ENCODE results near the gene PRKCQ. TPM values are rescaled to one million over a fixed set of nuclear protein-coding genes. Genes with fewer than 3 reads are reported as not detected.

PRKCQ gene
- total RNA-seq, 1 donor from 2014 or later = 0.15 TPM

GRCh38 chr10:6590100-6590499 lies 10.0 kb upstream of the PRKCQ start:
- no peak for DNase-seq (ENCODE audit: low spot score)
- Mint-ChIP-seq H3K27ac (ENCODE audit: unreplicated experiment) (no peak overlapping the region), H3K4me3 (ENCODE audit: unreplicated experiment) (no peak overlapping the region), H3K27me3 (ENCODE audit: low read depth) (peaks cover 14% of the 10 kb centered on the region), H3K9me3 (ENCODE audit: low read depth) (peaks cover 3% of the 10 kb centered on the region), H3K4me1 (ENCODE audit: low read depth) (no peaks in the 10 kb centered on the region), H3K36me3 (ENCODE audit: low read depth) (no peaks in the 10 kb centered on the region)
- TF ChIP-seq, protein P1, sequence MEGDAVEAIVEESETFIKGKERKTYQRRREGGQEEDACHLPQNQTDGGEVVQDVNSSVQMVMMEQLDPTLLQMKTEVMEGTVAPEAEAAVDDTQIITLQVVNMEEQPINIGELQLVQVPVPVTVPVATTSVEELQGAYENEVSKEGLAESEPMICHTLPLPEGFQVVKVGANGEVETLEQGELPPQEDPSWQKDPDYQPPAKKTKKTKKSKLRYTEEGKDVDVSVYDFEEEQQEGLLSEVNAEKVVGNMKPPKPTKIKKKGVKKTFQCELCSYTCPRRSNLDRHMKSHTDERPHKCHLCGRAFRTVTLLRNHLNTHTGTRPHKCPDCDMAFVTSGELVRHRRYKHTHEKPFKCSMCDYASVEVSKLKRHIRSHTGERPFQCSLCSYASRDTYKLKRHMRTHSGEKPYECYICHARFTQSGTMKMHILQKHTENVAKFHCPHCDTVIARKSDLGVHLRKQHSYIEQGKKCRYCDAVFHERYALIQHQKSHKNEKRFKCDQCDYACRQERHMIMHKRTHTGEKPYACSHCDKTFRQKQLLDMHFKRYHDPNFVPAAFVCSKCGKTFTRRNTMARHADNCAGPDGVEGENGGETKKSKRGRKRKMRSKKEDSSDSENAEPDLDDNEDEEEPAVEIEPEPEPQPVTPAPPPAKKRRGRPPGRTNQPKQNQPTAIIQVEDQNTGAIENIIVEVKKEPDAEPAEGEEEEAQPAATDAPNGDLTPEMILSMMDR (IDR thresholded peaks at IDR 0.05) = no peak

GRCh38 chr10:6589287-6590094 lies 9.4 kb upstream of the PRKCQ start:
- Mint-ChIP-seq H3K4me1 (ENCODE audit: low read depth) (no peaks in the 10 kb centered on the region), H3K27ac (ENCODE audit: unreplicated experiment) (no peak overlapping the region), H3K4me3 (ENCODE audit: unreplicated experiment) (no peak overlapping the region), H3K27me3 (ENCODE audit: low read depth) (peaks cover 14% of the 10 kb centered on the region), H3K36me3 (ENCODE audit: low read depth) (no peaks in the 10 kb centered on the region), H3K9me3 (ENCODE audit: low read depth) (peaks cover 3% of the 10 kb centered on the region)
- TF ChIP-seq, protein P1 (IDR thresholded peaks at IDR 0.05) = no peak
- no peak for DNase-seq (ENCODE audit: low spot score)

- no peak overlapping the region for H3K27ac Mint-ChIP-seq (ENCODE audit: unreplicated experiment)
- no peak overlapping the region for H3K4me3 Mint-ChIP-seq (ENCODE audit: unreplicated experiment)
- H3K27me3 Mint-ChIP-seq (ENCODE audit: low read depth) = peaks cover 14% of the 10 kb centered on the region
- peaks cover 3% of the 10 kb centered on the region for H3K9me3 Mint-ChIP-seq (ENCODE audit: low read depth)
- DNase-seq (ENCODE audit: low spot score) = no peak
- no peaks in the 10 kb centered on the region for H3K36me3 Mint-ChIP-seq (ENCODE audit: low read depth)
- TF ChIP-seq, protein P1 (IDR thresholded peaks at IDR 0.05) = no peak
- H3K4me1 Mint-ChIP-seq (ENCODE audit: low read depth) = no peaks in the 10 kb centered on the region
Measured at GRCh38 chr10:6588845-6589244, 8.8 kb upstream of the PRKCQ start.

GRCh38 chr10:6588082-6588481 lies 8.0 kb upstream of the PRKCQ start:
- Mint-ChIP-seq H3K4me1 (ENCODE audit: low read depth) (no peaks in the 10 kb centered on the region), H3K9me3 (ENCODE audit: low read depth) (peaks cover 3% of the 10 kb centered on the region), H3K36me3 (ENCODE audit: low read depth) (no peaks in the 10 kb centered on the region)

DNA sequence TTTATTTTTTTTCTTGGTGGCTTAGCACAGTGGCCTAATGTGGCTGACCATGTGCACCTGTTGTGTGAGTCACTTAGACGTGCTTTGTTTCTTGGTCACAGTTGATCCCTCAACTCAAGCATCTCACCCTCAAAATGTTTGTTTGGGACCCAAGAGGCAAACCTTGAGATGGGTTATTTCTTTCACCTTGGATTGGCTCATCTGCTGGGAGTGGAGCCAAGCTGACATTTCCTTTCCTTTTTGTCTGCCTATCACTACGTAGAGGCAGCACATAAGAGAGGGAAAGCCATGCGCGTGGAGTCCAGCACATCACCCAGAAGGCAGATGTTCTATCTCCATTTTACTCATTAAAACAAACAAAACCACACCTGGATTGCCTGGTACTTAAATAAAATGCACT lies 6.4 kb upstream of the PRKCQ start:
- DNase-seq (ENCODE audit: low spot score) = no peak
- Mint-ChIP-seq H3K4me3 (ENCODE audit: unreplicated experiment) (no peak overlapping the region), H3K9me3 (ENCODE audit: low read depth) (peaks cover 3% of the 10 kb centered on the region), H3K27ac (ENCODE audit: unreplicated experiment) (no peak overlapping the region), H3K4me1 (ENCODE audit: low read depth) (no peaks in the 10 kb centered on the region), H3K36me3 (ENCODE audit: low read depth) (no peaks in the 10 kb centered on the region), H3K27me3 (ENCODE audit: low read depth) (peaks cover 13% of the 10 kb centered on the region)
- TF ChIP-seq, protein P1 (IDR thresholded peaks at IDR 0.05) = no peak

More at GRCh38 chr10:6588082-6588481, 8.0 kb upstream of the PRKCQ start:
- TF ChIP-seq, protein P1 (IDR thresholded peaks at IDR 0.05) = no peak
- peaks cover 14% of the 10 kb centered on the region for H3K27me3 Mint-ChIP-seq (ENCODE audit: low read depth)
- H3K27ac Mint-ChIP-seq (ENCODE audit: unreplicated experiment) = no peak overlapping the region
- no peak for DNase-seq (ENCODE audit: low spot score)
- no peak overlapping the region for H3K4me3 Mint-ChIP-seq (ENCODE audit: unreplicated experiment)

Measured in chondrocyte (in vitro differentiated cells).